Stimulated activated CD4-positive, alpha-beta T cell treated with anti-CD3 and anti-CD28 coated beads, Interleukin-1b, Interleukin-23, amount 100 ng/mL, for 1 hour (primary cell): ENCODE data around the gene BEND2.

Experiments used
- DNase-seq, 2 donors: peaks; one replicate each; pipeline ENCODE4 v3.0.0-alpha.2; 2020; ENCODE audit warnings: low read depth in 2 of 2

The BEND2 gene

GRCh38 chrX:18136816-18137215 is 83.9 kb downstream of the BEND2 start:
- no peak for DNase-seq

- DNase-seq = no peak
Measured at GRCh38 chrX:18133605-18134004, 87.1 kb downstream of the BEND2 start.

GRCh38 chrX:18129690-18130089 is 91.0 kb downstream of the BEND2 start:
- DNase-seq = no peak

GRCh38 chrX:18126971-18127370 is 93.7 kb downstream of the BEND2 start:
- DNase-seq = no peak

GRCh38 chrX:18119856-18120255 is 100.8 kb downstream of the BEND2 start:
- DNase-seq = no peak
